CD4-positive, alpha-beta T cell (primary cell): ENCODE data around the gene TMEM63C. TPM values are rescaled to one million over a fixed set of nuclear protein-coding genes. Genes with fewer than 3 reads are reported as not detected.

Experiments used
- ATAC-seq: fragments of 200-7000 bp; cut with Tn5 transposase; one replicate; pipeline ENCODE4 v1.10.0; 2022; ENCODE audit warnings: mild to moderate bottlenecking; ENCODE audit not compliant: poor library complexity
- CTCF ChIA-PET: fragments of 350-600 bp; sonication (Branson Sonifier 250); formaldehyde crosslinking; loops from one replicate; lab custom pipeline; 2021; ENCODE audit warnings: antibody characterized with exemption, inconsistent platforms; lab: Charles Lee
- POLR2A ChIA-PET: fragments of 350-600 bp; sonication (Branson Sonifier 250); formaldehyde crosslinking; loops from one replicate; lab custom pipeline; 2021; ENCODE audit warnings: antibody characterized with exemption, inconsistent platforms; lab: Charles Lee
- DNase-seq, 14 experiments: peaks; one replicate each; pipeline ENCODE4 v3.0.0-alpha.2; 2013 to 2020; ENCODE audit warnings: mixed read lengths in 2 of 14
- H3K27ac ChIP-seq, 2 donors: one replicate each; pipeline versions ENCODE4 v1.5.1 to v1.7.0; 2013; ENCODE audit warnings: low read length in 2 of 2, low read depth in 1 of 2, mild to moderate bottlenecking in 1 of 2
- H3K27me3 ChIP-seq, 2 experiments: 1 replicate in 1 of 2; 2 replicates in 1 of 2; pipeline versions ENCODE4 v1.6.1 to v1.7.0; 2013; ENCODE audit warnings: low read length in 2 of 2, control low read depth in 1 of 2, mild to moderate bottlenecking in 1 of 2, moderate library complexity in 1 of 2; ENCODE audit not compliant: insufficient read depth in 2 of 2, control insufficient read depth in 1 of 2
- H3K36me3 ChIP-seq: one replicate; pipeline ENCODE4 v1.6.1; 2013; ENCODE audit warnings: low read length, control low read depth; ENCODE audit not compliant: insufficient read depth
- H3K4me1 ChIP-seq: one replicate; pipeline ENCODE4 v1.6.1; 2013; ENCODE audit warnings: low read length, control low read depth; ENCODE audit not compliant: insufficient read depth
- H3K4me3 ChIP-seq: one replicate; pipeline ENCODE4 v1.5.1; 2013; ENCODE audit warnings: mild to moderate bottlenecking, low read length, moderate library complexity
- H3K9me3 ChIP-seq, 2 experiments: 1 replicate in 1 of 2; 2 replicates in 1 of 2; pipeline versions ENCODE4 v1.6.1 to v1.7.0; 2013; ENCODE audit warnings: low read length in 2 of 2, mild to moderate bottlenecking in 2 of 2, control low read depth in 1 of 2, moderate library complexity in 1 of 2; ENCODE audit not compliant: control insufficient read depth in 1 of 2, insufficient read depth in 1 of 2
- H3K27ac Mint-ChIP-seq: one replicate; pipeline ENCODE4 v1.8.0; 2020; ENCODE audit warnings: mixed read lengths
- H3K27me3 Mint-ChIP-seq: one replicate; pipeline ENCODE4 v1.8.0; 2021; ENCODE audit warnings: mixed read lengths
- H3K36me3 Mint-ChIP-seq: one replicate; pipeline ENCODE4 v1.8.0; 2021; ENCODE audit warnings: low read depth, mixed read lengths
- H3K4me1 Mint-ChIP-seq: one replicate; pipeline ENCODE4 v1.8.0; 2021; ENCODE audit warnings: low read depth, mixed read lengths
- H3K4me3 Mint-ChIP-seq: one replicate; pipeline ENCODE4 v1.8.0; 2020; ENCODE audit warnings: mild to moderate bottlenecking, mixed read lengths
- H3K9me3 Mint-ChIP-seq: one replicate; pipeline ENCODE4 v1.8.0; 2020; ENCODE audit warnings: mixed read lengths
- CTCF ChIP-seq: fragments of 200-600 bp; IDR thresholded peaks from one replicate; pipeline ENCODE4 v1.8.0; 2022; ENCODE audit warnings: antibody characterized with exemption, mild to moderate bottlenecking
- intact Hi-C, 2 experiments: fragments of 100-400 bp; cut with DNase I in 1 of 2; cut with micrococcal nuclease in 1 of 2; formaldehyde crosslinking; loops; one replicate each; pipeline versions ENCODE4 v1.15.1 to v1.9.0; 2023 to 2025; cut with DNase I, micrococcal nuclease
- total RNA-seq, 174 experiments: library from RNA in 2 of 174; stranded (reverse) in 2 of 174; gene quantifications; one replicate each; pipeline ENCODE4 v1.2.3 and lab custom pipeline; 2021 to 2026

The TMEM63C gene
- total RNA-seq, 2 experiments from 2014 or later, result 0.58 to 0.89 TPM

GRCh38 chr14:77265187-77265515 is 83.6 kb downstream of the TMEM63C start:
- H3K27me3 ChIP-seq, result peaks cover 13 to 14% of the 10 kb centered on the region in 2 experiments
- H3K36me3 ChIP-seq, result no peaks in the 10 kb centered on the region
- no peak overlapping the region for H3K27ac ChIP-seq
- DNase-seq (no peak), ATAC-seq (no peak)
- peaks cover 0 to 4% of the 10 kb centered on the region in 2 experiments for H3K9me3 ChIP-seq
- intact Hi-C loops, result no loop called here
- no peak overlapping the region for H3K4me3 ChIP-seq
- Mint-ChIP-seq H3K4me1 (no peaks in the 10 kb centered on the region), H3K27ac (no peak overlapping the region), H3K27me3 (peaks cover 40% of the 10 kb centered on the region), H3K9me3 (no peaks in the 10 kb centered on the region), H3K36me3 (no peaks in the 10 kb centered on the region), H3K4me3 (no peak overlapping the region)
- H3K4me1 ChIP-seq, result no peaks in the 10 kb centered on the region
- ChIA-PET POLR2A (no interaction called here), CTCF (no interaction called here)
- no peak for TF ChIP-seq CTCF

GRCh38 chr14:77265561-77266335 is 84.2 kb downstream of the TMEM63C start:
- POLR2A ChIA-PET, result no interaction called here
- no peak for DNase-seq
- intact Hi-C loops, result no loop called here

GRCh38 chr14:77266336-77266735 is 84.7 kb downstream of the TMEM63C start:
- H3K27ac Mint-ChIP-seq, result no peak overlapping the region
- Histone ChIP-seq H3K4me3 (no peak overlapping the region), H3K27ac (no peak overlapping the region), H3K27me3 (peaks cover 17 to 24% of the 10 kb centered on the region in 2 experiments), H3K36me3 (no peaks in the 10 kb centered on the region), H3K9me3 (peaks cover 0 to 4% of the 10 kb centered on the region in 2 experiments), H3K4me1 (no peaks in the 10 kb centered on the region)
- ChIA-PET POLR2A (no interaction called here), CTCF (no interaction called here)
- H3K36me3 Mint-ChIP-seq, result no peaks in the 10 kb centered on the region
- H3K27me3 Mint-ChIP-seq, result peaks cover 37% of the 10 kb centered on the region
- H3K9me3 Mint-ChIP-seq, result no peaks in the 10 kb centered on the region
- H3K4me3 Mint-ChIP-seq, result no peak overlapping the region
- ATAC-seq (no peak), DNase-seq (no peak)
- no peaks in the 10 kb centered on the region for H3K4me1 Mint-ChIP-seq
- no peak for TF ChIP-seq CTCF
- intact Hi-C loops, result no loop called here

More at GRCh38 chr14:77265561-77266335, 84.2 kb downstream of the TMEM63C start:
- Histone ChIP-seq H3K36me3 (no peaks in the 10 kb centered on the region), H3K4me3 (no peak overlapping the region), H3K27ac (no peak overlapping the region), H3K4me1 (no peaks in the 10 kb centered on the region), H3K27me3 (peaks cover 17 to 19% of the 10 kb centered on the region in 2 experiments), H3K9me3 (peaks cover 0 to 4% of the 10 kb centered on the region in 2 experiments)
- Mint-ChIP-seq H3K27me3 (peaks cover 40% of the 10 kb centered on the region), H3K36me3 (no peaks in the 10 kb centered on the region), H3K9me3 (no peaks in the 10 kb centered on the region), H3K4me1 (no peaks in the 10 kb centered on the region), H3K4me3 (no peak overlapping the region), H3K27ac (no peak overlapping the region)
- TF ChIP-seq CTCF, result no peak
- CTCF ChIA-PET, result no interaction called here
- ATAC-seq, result no peak
